Osteocyte (in vitro differentiated cells): ENCODE measurements around the gene GNAL. TPM values are rescaled to one million over a fixed set of nuclear protein-coding genes. Genes with fewer than 3 reads are reported as not detected.
"Not testable (repeated sequence)": the region's sequence is repeated elsewhere in the genome, so short reads cannot be mapped to it uniquely, and the experiment has no call there.

Experiments
- DNase-seq: peaks from one replicate; pipeline ENCODE4 v3.0.0; 2021; ENCODE audit warnings: mixed read lengths; ENCODE audit not compliant: unreplicated experiment; ENCODE audit errors: extremely low spot score
- H3K27ac Mint-ChIP-seq: one replicate; pipeline ENCODE4 v1.8.0; 2021; ENCODE audit warnings: mild to moderate bottlenecking, mixed read lengths; ENCODE audit not compliant: unreplicated experiment
- H3K27me3 Mint-ChIP-seq: one replicate; pipeline ENCODE4 v1.8.0; 2021; ENCODE audit warnings: mixed read lengths; ENCODE audit not compliant: unreplicated experiment
- H3K36me3 Mint-ChIP-seq: one replicate; pipeline ENCODE4 v1.8.0; 2021; ENCODE audit warnings: mixed read lengths; ENCODE audit not compliant: unreplicated experiment
- H3K4me1 Mint-ChIP-seq: one replicate; pipeline ENCODE4 v1.8.0; 2021; ENCODE audit warnings: mixed read lengths; ENCODE audit not compliant: unreplicated experiment
- H3K4me3 Mint-ChIP-seq: one replicate; pipeline ENCODE4 v1.8.0; 2021; ENCODE audit warnings: mild to moderate bottlenecking, moderate library complexity, mixed read lengths; ENCODE audit not compliant: unreplicated experiment
- H3K9me3 Mint-ChIP-seq: one replicate; pipeline ENCODE4 v1.8.0; 2021; ENCODE audit warnings: mixed read lengths; ENCODE audit not compliant: unreplicated experiment
- CTCF ChIP-seq: fragments of 200-600 bp; sonication (generic); IDR thresholded peaks from 2 replicates; pipeline ENCODE4 v1.5.0; 2021; ENCODE audit warnings: antibody characterized with exemption, mild to moderate bottlenecking, moderate library complexity
- total RNA-seq: library from RNA; stranded (reverse); gene quantifications from 2 replicates; pipeline ENCODE4 v1.2.1, GENCODE V29; 2021

Gene GNAL
- total RNA-seq, 1 donor from 2014 or later, result 1.2 TPM

GRCh38 chr18:11678211-11678610 is 10.9 kb upstream of the GNAL start:
- H3K4me1 Mint-ChIP-seq, result no peaks in the 10 kb centered on the region
- no peaks in the 10 kb centered on the region for H3K36me3 Mint-ChIP-seq
- no peak overlapping the region for H3K27ac Mint-ChIP-seq
- no peak for DNase-seq
- no peaks in the 10 kb centered on the region for H3K9me3 Mint-ChIP-seq
- H3K4me3 Mint-ChIP-seq, result no peak overlapping the region
- H3K27me3 Mint-ChIP-seq, result peaks cover 79% of the 10 kb centered on the region
- no peak for TF ChIP-seq CTCF

GRCh38 chr18:11689669-11690565 is 853 bp downstream of the GNAL start:
- peaks cover 9% of the 10 kb centered on the region for H3K9me3 Mint-ChIP-seq
- H3K4me1 Mint-ChIP-seq, result peaks cover 8% of the 10 kb centered on the region
- no peak overlapping the region for H3K27ac Mint-ChIP-seq
- peaks cover 28% of the 10 kb centered on the region for H3K27me3 Mint-ChIP-seq
- TF ChIP-seq CTCF, result no peak
- H3K4me3 Mint-ChIP-seq, result peak overlapping the region; percentile 59
- H3K36me3 Mint-ChIP-seq, result no peaks in the 10 kb centered on the region
- DNase-seq, result no peak

GRCh38 chr18:11690660-11691059 is 1.6 kb downstream of the GNAL start:
- peaks cover 26% of the 10 kb centered on the region for H3K27me3 Mint-ChIP-seq
- H3K4me1 Mint-ChIP-seq, H3K9me3 Mint-ChIP-seq, DNase-seq, H3K36me3 Mint-ChIP-seq, H3K27ac Mint-ChIP-seq, H3K4me3 Mint-ChIP-seq: not testable (repeated sequence)

- Mint-ChIP-seq H3K36me3 (no peaks in the 10 kb centered on the region), H3K9me3 (no peaks in the 10 kb centered on the region), H3K27me3 (peaks cover 36% of the 10 kb centered on the region), H3K4me1 (no peaks in the 10 kb centered on the region), H3K4me3 (no peak overlapping the region), H3K27ac (no peak overlapping the region)
- no peak for DNase-seq
- TF ChIP-seq CTCF, result no peak
These were observed 6.7 kb downstream of the GNAL start for GRCh38 chr18:11695736-11696135.

GRCh38 chr18:11696451-11696850 is 7.4 kb downstream of the GNAL start:
- Mint-ChIP-seq H3K27me3 (peaks cover 41% of the 10 kb centered on the region), H3K9me3 (no peaks in the 10 kb centered on the region)

More at GRCh38 chr18:11696451-11696850, 7.4 kb downstream of the GNAL start:
- DNase-seq, result no peak
- Mint-ChIP-seq H3K36me3 (no peaks in the 10 kb centered on the region), H3K27ac (no peak overlapping the region), H3K4me3 (no peak overlapping the region), H3K4me1 (no peaks in the 10 kb centered on the region)
- TF ChIP-seq CTCF, result no peak
